Endothelial cell (in vitro differentiated cells): ENCODE results near the gene ARHGEF19. TPM values are rescaled to one million over a fixed set of nuclear protein-coding genes. Genes with fewer than 3 reads are reported as not detected.
A peak's percentile ranks its signal among the peaks of the same experiment; 100 is the strongest.
"Not testable (repeated sequence)": the region's sequence is repeated elsewhere in the genome, so short reads cannot be mapped to it uniquely, and the experiment has no call there.

Experiments
- DNase-seq: peaks from one replicate; pipeline ENCODE4 v3.0.0; 2021; ENCODE audit warnings: low spot score
- H3K27ac Mint-ChIP-seq: one replicate; pipeline ENCODE4 v1.8.0; 2021; ENCODE audit warnings: mixed read lengths, inconsistent platforms; ENCODE audit not compliant: unreplicated experiment
- H3K27me3 Mint-ChIP-seq: one replicate; pipeline ENCODE4 v1.8.0; 2021; ENCODE audit warnings: mild to moderate bottlenecking, moderate library complexity, mixed read lengths, inconsistent platforms; ENCODE audit not compliant: unreplicated experiment
- H3K36me3 Mint-ChIP-seq: one replicate; pipeline ENCODE4 v1.8.0; 2021; ENCODE audit warnings: mild to moderate bottlenecking, low read depth, mixed read lengths, inconsistent platforms; ENCODE audit not compliant: unreplicated experiment
- H3K4me1 Mint-ChIP-seq: one replicate; pipeline ENCODE4 v1.8.0; 2021; ENCODE audit warnings: mild to moderate bottlenecking, mixed read lengths, inconsistent platforms; ENCODE audit not compliant: unreplicated experiment
- H3K4me3 Mint-ChIP-seq: one replicate; pipeline ENCODE4 v1.8.0; 2021; ENCODE audit warnings: mild to moderate bottlenecking, mixed read lengths, inconsistent platforms; ENCODE audit not compliant: unreplicated experiment
- H3K9me3 Mint-ChIP-seq: one replicate; pipeline ENCODE4 v1.8.0; 2021; ENCODE audit warnings: mixed read lengths, inconsistent platforms; ENCODE audit not compliant: unreplicated experiment
- total RNA-seq: library from RNA; stranded (reverse); fragmentation: NEBNext Ultra II Directional; extraction: Animal tissue kit (Norgen Biotek cat#: 25700); gene quantifications from one replicate; pipeline ENCODE4 v1.2.1, GENCODE V29; 2021; ENCODE audit not compliant: unreplicated experiment
- TF ChIP-seq, protein P1 (sequence below): fragments of 200-600 bp; sonication (generic); IDR thresholded peaks from one replicate; pipeline ENCODE4 v1.5.0; 2021; ENCODE audit warnings: antibody characterized with exemption; ENCODE audit not compliant: unreplicated experiment

The ARHGEF19 gene
- total RNA-seq, 1 donor from 2014 or later: 14.0 TPM

DNA sequence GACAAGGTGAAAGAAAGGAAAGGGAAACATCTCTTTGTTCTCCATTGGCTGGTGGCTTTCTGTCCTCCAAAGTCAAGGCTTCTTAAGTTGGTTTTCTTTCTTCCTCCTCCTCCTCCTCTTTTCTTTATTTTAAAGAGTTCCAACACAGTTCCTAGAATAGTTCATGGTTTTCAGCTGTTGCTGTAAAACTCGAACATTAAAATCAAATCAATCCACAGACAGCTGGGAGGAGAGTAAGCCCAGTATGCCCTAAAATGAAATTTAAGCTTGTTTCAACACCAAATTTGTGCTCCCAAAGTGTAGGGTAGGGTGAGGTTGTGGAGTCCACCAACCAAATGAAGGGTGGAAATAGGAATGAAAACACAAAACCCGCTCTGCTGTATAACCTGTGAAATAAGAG lies 35.0 kb upstream of the ARHGEF19 start:
- Mint-ChIP-seq H3K9me3 (no peaks in the 10 kb centered on the region), H3K27ac (no peak overlapping the region), H3K4me1 (peaks cover 22% of the 10 kb centered on the region), H3K4me3 (no peak overlapping the region), H3K27me3 (peaks cover 3% of the 10 kb centered on the region), H3K36me3 (peaks cover 14% of the 10 kb centered on the region)
- DNase-seq: no peak
- TF ChIP-seq, protein P1, sequence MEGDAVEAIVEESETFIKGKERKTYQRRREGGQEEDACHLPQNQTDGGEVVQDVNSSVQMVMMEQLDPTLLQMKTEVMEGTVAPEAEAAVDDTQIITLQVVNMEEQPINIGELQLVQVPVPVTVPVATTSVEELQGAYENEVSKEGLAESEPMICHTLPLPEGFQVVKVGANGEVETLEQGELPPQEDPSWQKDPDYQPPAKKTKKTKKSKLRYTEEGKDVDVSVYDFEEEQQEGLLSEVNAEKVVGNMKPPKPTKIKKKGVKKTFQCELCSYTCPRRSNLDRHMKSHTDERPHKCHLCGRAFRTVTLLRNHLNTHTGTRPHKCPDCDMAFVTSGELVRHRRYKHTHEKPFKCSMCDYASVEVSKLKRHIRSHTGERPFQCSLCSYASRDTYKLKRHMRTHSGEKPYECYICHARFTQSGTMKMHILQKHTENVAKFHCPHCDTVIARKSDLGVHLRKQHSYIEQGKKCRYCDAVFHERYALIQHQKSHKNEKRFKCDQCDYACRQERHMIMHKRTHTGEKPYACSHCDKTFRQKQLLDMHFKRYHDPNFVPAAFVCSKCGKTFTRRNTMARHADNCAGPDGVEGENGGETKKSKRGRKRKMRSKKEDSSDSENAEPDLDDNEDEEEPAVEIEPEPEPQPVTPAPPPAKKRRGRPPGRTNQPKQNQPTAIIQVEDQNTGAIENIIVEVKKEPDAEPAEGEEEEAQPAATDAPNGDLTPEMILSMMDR: no peak

- H3K27ac Mint-ChIP-seq: no peak overlapping the region
- H3K4me1 Mint-ChIP-seq: peaks cover 22% of the 10 kb centered on the region
- H3K9me3 Mint-ChIP-seq: no peaks in the 10 kb centered on the region
- H3K36me3 Mint-ChIP-seq: peaks cover 11% of the 10 kb centered on the region
- peaks cover 5% of the 10 kb centered on the region for H3K27me3 Mint-ChIP-seq
- no peak for DNase-seq
- peak overlapping the region; percentile 45 for H3K4me3 Mint-ChIP-seq
- TF ChIP-seq, protein P1: no peak
Measured at GRCh38 chr1:16246961-16247360, 34.5 kb upstream of the ARHGEF19 start.

- peak overlapping the region; percentile 61 for H3K27ac Mint-ChIP-seq
- H3K36me3 Mint-ChIP-seq: peaks cover 11% of the 10 kb centered on the region
- not testable (repeated sequence) for H3K4me3 Mint-ChIP-seq, H3K27me3 Mint-ChIP-seq, H3K9me3 Mint-ChIP-seq, DNase-seq
- H3K4me1 Mint-ChIP-seq: peaks cover 22% of the 10 kb centered on the region
Measured at GRCh38 chr1:16246239-16246638, 33.8 kb upstream of the ARHGEF19 start.

DNA sequence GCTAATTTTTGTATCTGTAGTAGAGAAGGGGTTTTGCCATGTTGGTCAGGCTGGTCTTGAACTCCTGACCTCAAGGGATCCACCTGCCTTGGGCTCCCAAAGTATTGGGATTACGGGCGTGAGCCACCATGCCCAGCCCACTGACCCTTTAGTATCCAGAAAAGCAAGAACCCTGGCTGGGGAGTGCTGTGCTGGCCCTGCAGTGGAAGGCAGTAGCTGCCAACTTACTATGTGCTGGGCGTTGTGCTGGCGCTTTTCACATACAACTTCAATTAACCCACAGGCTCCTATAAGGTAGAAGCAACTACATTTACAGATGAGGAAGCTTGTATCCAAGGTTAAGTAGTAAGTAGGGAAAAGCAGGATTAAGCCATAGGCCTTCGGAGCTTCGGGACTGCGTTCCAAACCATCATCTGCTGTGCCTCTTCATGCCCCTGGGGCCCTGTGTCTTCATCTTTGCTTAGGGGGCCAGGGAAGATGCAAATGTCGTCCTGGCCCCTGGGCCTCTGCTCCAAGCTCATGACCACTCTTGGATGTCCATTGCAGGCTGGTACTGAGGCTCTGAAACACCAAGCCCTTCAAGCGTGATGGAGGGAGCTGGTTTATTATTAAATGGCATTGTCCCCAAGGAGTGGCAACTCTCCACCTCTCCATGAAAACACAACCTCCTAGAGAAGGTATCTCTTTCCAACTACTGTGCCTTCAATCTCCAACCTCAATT lies 33.2 kb upstream of the ARHGEF19 start:
- no peak overlapping the region for H3K4me3 Mint-ChIP-seq
- peaks cover 5% of the 10 kb centered on the region for H3K27me3 Mint-ChIP-seq
- H3K27ac Mint-ChIP-seq: peak overlapping the region; percentile 61
- H3K9me3 Mint-ChIP-seq: no peaks in the 10 kb centered on the region
- DNase-seq: no peak
- TF ChIP-seq, protein P1: no peak
- peaks cover 22% of the 10 kb centered on the region for H3K4me1 Mint-ChIP-seq
- peaks cover 7% of the 10 kb centered on the region for H3K36me3 Mint-ChIP-seq

DNA sequence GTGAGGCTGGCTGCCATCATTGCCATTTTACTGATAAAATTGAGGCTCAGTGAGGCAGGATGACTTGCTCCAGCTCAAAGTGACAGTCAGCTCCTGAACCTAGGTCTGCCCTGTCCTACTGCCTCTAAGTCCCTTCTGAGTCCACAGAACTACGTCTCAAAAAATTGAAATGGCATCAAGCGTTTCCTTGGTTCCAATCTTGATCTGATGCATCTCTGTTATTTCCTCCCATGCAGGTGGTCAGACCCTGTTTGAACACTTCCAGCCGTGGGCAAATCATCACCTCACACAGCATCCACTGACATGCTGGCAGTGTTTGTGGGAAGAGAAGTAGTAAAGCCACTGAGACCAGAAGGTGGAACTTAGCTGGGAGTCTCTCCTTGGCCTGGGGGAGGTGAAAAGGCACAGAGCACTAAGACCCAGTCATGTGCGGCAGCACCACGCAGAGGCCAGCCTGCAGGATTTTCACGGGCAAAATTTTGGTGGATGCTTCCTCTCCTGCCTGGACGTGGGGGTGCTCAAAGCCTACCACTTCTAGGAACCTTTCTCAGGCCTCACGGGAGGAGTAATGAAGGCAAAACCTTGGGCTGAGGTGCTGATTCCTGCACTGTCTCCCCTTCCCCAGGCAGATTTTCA lies 32.3 kb upstream of the ARHGEF19 start:
- H3K36me3 Mint-ChIP-seq: peaks cover 4% of the 10 kb centered on the region
- H3K4me1 Mint-ChIP-seq: peaks cover 22% of the 10 kb centered on the region
- no peak overlapping the region for H3K27ac Mint-ChIP-seq
- TF ChIP-seq, protein P1: peak; percentile 38
- no peaks in the 10 kb centered on the region for H3K9me3 Mint-ChIP-seq
- no peak overlapping the region for H3K4me3 Mint-ChIP-seq
- no peak for DNase-seq
- peaks cover 5% of the 10 kb centered on the region for H3K27me3 Mint-ChIP-seq
